Measurements from ENCODE around the gene DAD1. TPM values are rescaled to one million over a fixed set of nuclear protein-coding genes. Genes with fewer than 3 reads are reported as not detected.

The DAD1 gene
- total and polyA plus RNA-seq, 2 donors from 2014 or later, result 205 to 523 TPM

DNA sequence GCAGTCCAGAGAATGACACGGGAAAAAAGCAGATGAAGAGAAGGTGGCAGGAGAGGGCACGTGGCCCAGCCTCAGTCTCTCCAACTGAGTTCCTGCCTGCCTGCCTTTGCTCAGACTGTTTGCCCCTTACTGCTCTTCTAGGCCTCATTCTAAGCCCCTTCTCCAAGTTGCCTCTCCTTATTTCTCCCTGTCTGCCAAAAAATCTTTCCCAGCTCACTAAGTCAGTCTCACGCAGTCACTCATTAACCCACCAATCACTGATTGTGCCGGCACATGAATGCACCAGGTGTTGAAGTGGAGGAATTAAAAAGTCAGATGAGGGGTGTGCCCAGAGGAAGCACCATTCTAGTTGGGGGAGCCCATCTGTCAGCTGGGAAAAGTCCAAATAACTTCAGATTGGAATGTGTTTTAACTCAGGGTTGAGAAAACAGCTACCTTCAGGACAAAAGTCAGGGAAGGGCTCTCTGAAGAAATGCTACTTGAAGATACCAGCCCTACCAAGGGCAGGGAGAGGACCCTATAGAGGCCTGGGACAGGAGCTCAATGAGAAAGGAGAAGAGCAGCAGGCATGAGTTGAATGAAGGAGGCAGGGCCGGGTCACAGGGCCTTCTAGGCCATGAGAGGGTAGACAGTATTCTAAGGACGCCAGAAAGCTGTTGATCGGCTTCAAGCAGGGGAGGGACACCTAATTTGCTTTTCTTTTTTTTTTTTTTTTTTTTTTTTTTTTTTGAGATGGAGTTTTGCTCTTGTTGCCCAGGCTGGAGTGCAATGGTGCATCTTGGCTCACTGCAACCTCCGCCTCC is 40.9 kb downstream of the DAD1 start:
- peaks cover 15 to 28% (median 24%) of the 10 kb centered on the region in 3 donors for H3K4me1 ChIP-seq (ENCODE audit: control insufficient read depth in 2 of 3, insufficient read depth in 2 of 3, low read depth in 1 of 3, low read length in 3 of 3)
- H3K27me3 ChIP-seq (ENCODE audit: control insufficient read depth, insufficient read depth, low read length), result no peaks in the 10 kb centered on the region
- TF ChIP-seq, protein P1, sequence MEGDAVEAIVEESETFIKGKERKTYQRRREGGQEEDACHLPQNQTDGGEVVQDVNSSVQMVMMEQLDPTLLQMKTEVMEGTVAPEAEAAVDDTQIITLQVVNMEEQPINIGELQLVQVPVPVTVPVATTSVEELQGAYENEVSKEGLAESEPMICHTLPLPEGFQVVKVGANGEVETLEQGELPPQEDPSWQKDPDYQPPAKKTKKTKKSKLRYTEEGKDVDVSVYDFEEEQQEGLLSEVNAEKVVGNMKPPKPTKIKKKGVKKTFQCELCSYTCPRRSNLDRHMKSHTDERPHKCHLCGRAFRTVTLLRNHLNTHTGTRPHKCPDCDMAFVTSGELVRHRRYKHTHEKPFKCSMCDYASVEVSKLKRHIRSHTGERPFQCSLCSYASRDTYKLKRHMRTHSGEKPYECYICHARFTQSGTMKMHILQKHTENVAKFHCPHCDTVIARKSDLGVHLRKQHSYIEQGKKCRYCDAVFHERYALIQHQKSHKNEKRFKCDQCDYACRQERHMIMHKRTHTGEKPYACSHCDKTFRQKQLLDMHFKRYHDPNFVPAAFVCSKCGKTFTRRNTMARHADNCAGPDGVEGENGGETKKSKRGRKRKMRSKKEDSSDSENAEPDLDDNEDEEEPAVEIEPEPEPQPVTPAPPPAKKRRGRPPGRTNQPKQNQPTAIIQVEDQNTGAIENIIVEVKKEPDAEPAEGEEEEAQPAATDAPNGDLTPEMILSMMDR (IDR thresholded peaks at IDR 0.05; ENCODE audit: borderline replicate concordance, extremely low read depth, insufficient read depth), result no peak
- H3K4me3 ChIP-seq (ENCODE audit: low read length in 3 of 3), result no peak overlapping the region
- no peaks in the 10 kb centered on the region for H3K9me3 ChIP-seq (ENCODE audit: control insufficient read depth in 2 of 3, insufficient read depth in 1 of 3, low read length in 3 of 3)
- FAIRE-seq (no peak), DNase-seq (peak in 4 of 5 donors; percentile 35 to 71 (median 52))
- peak overlapping the region; percentile 61 to 63 for H3K27ac ChIP-seq (ENCODE audit: low read depth in 2 of 2, low read length in 2 of 2)
- intact Hi-C loops (cut with DNase I), result no loop called here
- no peaks in the 10 kb centered on the region for H3K36me3 ChIP-seq (ENCODE audit: control insufficient read depth in 2 of 3, insufficient read depth in 3 of 3, low read length in 3 of 3)
- peak overlapping the region in 2 of 3 donors; percentile 38 to 59 for H3K9ac ChIP-seq (ENCODE audit: low read length in 3 of 3)

DNA sequence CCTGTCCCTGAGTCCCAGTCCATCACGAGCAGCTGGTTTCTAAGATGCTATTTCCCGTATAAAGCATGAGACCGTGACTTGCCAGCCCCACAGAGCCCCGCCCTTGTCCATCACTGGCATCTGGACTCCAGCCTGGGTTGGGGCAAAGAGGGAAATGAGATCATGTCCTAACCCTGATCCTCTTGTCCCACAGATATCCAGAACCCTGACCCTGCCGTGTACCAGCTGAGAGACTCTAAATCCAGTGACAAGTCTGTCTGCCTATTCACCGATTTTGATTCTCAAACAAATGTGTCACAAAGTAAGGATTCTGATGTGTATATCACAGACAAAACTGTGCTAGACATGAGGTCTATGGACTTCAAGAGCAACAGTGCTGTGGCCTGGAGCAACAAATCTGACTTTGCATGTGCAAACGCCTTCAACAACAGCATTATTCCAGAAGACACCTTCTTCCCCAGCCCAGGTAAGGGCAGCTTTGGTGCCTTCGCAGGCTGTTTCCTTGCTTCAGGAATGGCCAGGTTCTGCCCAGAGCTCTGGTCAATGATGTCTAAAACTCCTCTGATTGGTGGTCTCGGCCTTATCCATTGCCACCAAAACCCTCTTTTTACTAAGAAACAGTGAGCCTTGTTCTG is 41.6 kb downstream of the DAD1 start:
- no peak overlapping the region for H3K4me3 ChIP-seq (ENCODE audit: low read length in 3 of 3)
- peak overlapping the region in 2 of 3 donors; percentile 38 to 59 for H3K9ac ChIP-seq (ENCODE audit: low read length in 3 of 3)
- H3K4me1 ChIP-seq (ENCODE audit: control insufficient read depth in 2 of 3, insufficient read depth in 2 of 3, low read depth in 1 of 3, low read length in 3 of 3), result peaks cover 15 to 28% (median 24%) of the 10 kb centered on the region in 3 donors
- TF ChIP-seq, protein P1 (IDR thresholded peaks at IDR 0.05; ENCODE audit: borderline replicate concordance, extremely low read depth, insufficient read depth), result no peak
- intact Hi-C loops (cut with DNase I), result no loop called here
- no peaks in the 10 kb centered on the region for H3K27me3 ChIP-seq (ENCODE audit: control insufficient read depth, insufficient read depth, low read length)
- no peaks in the 10 kb centered on the region for H3K36me3 ChIP-seq (ENCODE audit: control insufficient read depth in 2 of 3, insufficient read depth in 3 of 3, low read length in 3 of 3)
- peak in 1 of 5 donors; percentile 39 for DNase-seq
- peak overlapping the region; percentile 61 to 63 for H3K27ac ChIP-seq (ENCODE audit: low read depth in 2 of 2, low read length in 2 of 2)
- H3K9me3 ChIP-seq (ENCODE audit: control insufficient read depth in 2 of 3, insufficient read depth in 1 of 3, low read length in 3 of 3), result no peaks in the 10 kb centered on the region
- FAIRE-seq, result no peak

DNA sequence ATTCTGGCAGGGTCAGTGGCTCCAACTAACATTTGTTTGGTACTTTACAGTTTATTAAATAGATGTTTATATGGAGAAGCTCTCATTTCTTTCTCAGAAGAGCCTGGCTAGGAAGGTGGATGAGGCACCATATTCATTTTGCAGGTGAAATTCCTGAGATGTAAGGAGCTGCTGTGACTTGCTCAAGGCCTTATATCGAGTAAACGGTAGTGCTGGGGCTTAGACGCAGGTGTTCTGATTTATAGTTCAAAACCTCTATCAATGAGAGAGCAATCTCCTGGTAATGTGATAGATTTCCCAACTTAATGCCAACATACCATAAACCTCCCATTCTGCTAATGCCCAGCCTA is 42.3 kb downstream of the DAD1 start:
- TF ChIP-seq, protein P1 (IDR thresholded peaks at IDR 0.05; ENCODE audit: borderline replicate concordance, extremely low read depth, insufficient read depth), result no peak
- no peak for FAIRE-seq
- Histone ChIP-seq H3K27ac (ENCODE audit: low read depth in 2 of 2, low read length in 2 of 2) (peak overlapping the region in 1 of 2 donors; percentile 71), H3K4me3 (ENCODE audit: low read length in 3 of 3) (no peak overlapping the region), H3K4me1 (ENCODE audit: control insufficient read depth in 2 of 3, insufficient read depth in 2 of 3, low read depth in 1 of 3, low read length in 3 of 3) (peaks cover 15 to 28% (median 24%) of the 10 kb centered on the region in 3 donors), H3K36me3 (ENCODE audit: control insufficient read depth in 2 of 3, insufficient read depth in 3 of 3, low read length in 3 of 3) (no peaks in the 10 kb centered on the region), H3K9me3 (ENCODE audit: control insufficient read depth in 2 of 3, insufficient read depth in 1 of 3, low read length in 3 of 3) (no peaks in the 10 kb centered on the region), H3K27me3 (ENCODE audit: control insufficient read depth, insufficient read depth, low read length) (no peaks in the 10 kb centered on the region), H3K9ac (ENCODE audit: low read length in 3 of 3) (no peak overlapping the region)
- no peak for DNase-seq
- intact Hi-C loops (cut with DNase I), result no loop called here

Measured in kidney (tissue), 14 donors.